Measurements from ENCODE around the gene NAPA.

The NAPA gene

DNA sequence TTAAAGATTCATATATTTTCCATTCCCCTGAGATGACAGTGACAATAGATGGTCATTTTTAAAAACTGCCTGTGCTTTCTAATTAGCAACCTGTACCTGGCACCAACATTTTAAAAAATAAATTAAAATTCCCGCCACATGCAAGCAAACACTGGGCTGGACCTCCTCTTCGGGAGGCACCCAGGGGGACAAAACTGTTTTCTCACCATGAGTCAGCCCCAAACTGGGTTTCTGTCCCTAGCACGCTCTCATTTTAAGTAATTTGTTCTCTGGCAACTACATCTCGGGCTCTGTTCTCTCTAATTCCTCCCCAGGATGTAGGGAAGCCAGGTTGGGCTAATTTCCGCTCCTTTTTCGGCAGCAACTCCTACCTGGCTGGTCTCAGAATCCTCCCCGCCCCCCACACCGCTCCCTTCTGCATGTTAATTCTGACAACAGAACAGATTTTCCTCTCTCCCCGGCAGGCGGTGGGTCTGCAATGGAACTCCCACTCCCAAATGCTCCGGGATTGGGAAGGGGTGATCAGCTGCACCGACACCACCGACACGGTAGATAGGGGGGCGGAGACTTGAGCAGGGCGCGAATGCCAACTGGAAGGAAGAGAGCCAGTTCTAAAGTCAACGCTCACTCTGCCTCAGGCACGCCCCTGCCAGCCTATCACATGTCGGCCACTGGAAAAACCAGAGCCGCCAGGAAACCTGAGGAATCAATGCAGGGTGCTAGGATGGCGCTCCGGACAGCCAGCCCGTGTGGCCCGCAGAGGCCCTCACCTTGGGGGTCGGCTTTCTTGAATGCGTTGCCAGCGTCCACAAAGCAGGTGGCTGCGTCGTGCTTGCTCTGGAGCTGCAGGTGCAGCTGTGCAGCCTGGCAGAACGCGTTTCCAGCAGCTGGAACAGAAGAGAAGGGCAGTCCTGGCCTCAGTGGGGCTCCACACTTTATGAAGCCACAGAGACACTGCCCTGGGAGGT lies 14.7 kb downstream of the NAPA start:
- DNase-seq (ENCODE audit: low spot score), result no peak

DNA sequence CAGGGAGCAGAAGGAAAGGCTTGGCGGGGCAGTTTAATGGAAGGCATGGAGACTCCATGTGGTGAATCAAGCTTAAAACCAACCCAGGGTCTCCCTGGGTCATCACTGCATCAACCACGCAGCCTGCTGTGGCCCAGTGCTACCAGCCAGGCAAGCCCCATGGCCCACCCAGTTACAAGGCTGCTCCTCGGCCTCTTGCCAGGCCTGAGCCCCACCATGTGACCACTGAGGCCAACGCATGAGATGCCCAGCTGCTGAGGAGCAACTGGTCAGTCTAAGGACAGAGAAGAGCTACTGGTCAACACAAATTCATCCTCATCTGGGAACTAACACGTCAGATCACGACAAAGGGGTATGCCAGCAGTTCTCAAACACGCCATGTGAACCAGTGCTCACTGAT lies 15.5 kb downstream of the NAPA start:
- no peak for DNase-seq (ENCODE audit: low spot score)

DNA sequence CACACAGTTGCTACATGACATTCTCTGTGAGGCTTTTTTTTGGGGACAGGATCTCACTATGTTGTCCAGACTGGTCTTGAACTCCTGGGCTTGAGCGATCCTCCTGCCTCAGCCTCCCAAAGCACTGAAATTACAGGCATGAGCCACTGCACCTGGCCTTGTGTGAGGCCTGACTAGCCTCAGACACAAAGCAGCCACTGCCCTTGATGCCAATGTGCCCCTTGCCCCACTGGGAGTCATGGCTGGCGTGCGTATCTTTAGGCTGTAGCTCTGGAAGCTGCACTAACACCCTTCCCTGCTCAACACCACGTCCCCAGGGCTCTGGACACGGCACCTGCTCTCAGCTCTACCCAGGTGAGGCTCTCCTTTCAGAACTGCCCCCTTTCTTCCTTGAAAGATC lies 16.3 kb downstream of the NAPA start:
- DNase-seq (ENCODE audit: low spot score), result no peak

DNA sequence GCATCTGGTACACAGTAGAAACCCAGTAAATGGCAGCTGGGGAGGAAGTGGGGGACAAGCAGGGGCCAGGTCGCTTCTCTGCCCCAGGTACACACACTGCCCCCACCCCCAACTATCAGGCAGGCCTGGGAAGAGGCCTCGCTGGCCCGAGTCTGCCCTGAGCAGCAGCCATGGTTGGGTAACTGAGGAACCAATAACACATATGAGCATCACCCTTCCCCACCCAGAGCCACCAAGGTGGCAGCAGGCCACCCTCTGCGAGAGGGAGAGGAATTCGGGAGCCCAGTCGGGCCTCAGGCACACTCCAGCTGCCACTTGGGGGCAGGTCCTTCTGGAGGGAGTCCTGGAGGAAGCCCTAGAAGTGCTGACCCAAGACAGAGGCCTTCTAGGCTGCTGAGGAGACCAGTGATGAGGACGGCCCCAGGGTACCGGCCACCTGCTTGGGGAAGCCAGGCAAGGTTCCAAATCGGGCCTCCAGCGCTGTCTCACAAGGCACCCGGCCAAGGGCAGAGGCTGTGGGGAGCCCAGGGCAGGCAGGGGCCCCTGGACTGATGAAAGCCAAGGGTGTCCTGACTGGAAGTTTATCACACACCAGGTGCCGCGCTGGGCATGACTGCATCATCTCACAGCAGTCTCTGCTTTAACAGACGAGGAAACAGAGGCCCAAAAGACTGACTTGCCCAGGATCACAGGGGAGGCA lies 16.9 kb downstream of the NAPA start:
- DNase-seq (ENCODE audit: low spot score), result no peak

DNA sequence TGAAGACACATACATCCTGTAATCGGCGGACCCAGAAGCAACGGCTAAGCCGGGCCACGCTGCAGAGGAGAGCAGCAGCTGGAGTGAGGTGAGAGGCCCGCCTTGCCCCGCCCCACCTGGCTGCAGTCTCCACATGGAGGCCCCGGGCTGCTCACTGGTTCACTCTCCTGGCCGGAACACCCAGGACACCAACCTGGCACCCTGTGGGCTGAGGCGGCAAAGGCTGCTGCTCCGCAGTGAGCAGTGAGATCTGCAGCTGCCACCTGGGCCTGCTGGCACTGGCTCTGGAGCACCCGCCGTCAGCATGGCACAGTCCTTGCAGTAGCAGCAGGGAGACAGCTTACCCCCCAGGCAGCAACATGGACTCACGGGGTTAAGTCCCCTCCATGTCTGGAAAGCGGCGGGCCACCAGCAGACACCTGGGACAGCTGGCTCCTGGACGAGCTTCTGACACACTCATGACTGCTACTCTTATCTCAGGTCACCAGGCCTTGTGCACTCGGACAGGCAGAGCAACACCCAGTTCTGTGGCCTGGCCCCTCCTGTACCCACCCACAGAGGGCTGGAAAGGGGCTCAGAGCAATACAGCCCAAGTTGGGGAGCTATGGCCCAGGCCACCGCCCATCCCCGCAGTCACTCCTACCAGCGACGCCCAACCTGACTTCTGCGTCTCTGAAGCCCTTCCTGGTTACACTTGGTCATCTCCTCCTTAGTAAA lies 17.7 kb downstream of the NAPA start:
- DNase-seq (ENCODE audit: low spot score), result no peak

DNA sequence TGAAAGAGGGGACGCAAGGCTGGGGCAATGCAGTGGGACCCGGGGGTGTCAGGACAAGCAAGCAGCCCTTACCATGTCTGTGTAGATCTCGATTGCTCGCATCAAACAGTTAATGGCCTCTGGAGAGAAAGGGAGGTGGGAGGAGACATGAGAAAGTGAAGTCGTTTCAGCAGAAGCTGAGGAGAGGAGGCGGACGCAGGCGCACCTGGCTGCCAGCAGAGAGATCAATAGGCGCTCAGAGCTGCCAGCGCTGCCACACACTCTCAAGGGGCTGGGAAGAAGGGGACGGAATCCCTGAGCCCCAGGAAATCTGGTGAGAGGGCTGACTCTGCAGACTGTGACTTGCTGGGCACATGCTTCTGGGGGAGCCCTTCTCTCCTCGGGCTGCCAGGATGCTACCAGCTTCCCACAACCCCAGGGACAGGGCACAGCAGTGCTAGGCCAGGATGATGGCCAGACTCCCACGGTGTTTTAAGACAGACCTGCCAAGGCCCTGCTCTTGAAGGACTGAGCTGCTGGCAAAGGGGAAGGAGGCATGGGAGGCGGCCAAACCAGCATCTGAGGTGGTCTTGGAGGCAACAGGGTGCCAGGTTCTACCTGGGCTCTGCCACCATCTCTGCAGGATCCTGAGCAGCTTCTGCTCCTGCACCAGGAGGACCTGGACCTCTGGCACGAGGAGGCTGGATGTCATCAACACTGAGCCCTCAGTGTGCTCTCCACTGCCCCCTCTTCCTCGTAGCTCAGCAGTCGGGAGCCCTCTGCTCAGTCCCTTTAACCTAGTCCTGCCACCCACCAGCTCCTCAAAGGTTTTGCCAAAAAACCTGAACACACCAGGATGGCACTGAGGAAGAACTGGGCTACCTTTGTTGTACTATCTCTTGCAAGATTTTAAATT lies 19.1 kb downstream of the NAPA start:
- DNase-seq (ENCODE audit: low spot score), result no peak

DNA sequence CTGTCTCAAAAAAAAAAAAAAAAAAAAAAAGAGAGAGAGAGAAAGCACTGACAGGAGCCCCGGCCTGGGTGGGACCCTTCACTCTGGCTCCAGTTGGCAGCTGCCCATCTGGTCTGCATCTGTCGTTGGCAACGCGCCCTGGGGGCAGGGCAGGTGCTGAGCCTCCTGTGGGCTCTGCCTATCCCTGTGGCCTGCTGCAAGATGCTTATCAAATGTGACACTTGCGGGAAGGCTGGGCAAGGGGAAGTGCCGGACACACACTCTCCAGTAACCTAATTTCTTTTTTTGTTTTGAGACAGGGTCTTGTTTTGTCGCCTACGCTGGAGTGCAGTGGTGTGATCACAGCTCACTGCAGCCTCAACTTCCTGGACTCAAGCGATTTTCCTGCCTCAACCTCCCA lies 20.1 kb downstream of the NAPA start:
- DNase-seq (ENCODE audit: low spot score), result no peak

DNA sequence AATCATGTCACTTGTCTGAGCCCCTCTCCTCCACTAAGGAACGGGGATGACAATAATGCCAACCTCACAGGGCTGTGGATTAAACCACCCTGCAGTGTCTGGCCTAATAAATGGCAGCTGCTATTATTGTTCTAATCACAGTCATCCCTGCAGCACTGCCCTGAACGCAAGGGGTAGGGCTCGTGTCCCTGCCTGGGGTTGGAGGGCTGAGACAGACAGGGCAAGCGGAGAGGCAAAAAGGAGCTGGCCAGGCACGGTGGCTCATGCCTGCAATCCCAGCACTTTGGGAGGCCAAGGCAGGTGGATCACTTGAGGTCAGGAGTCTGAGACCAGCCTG lies 20.7 kb downstream of the NAPA start:
- no peak for DNase-seq (ENCODE audit: low spot score)

DNA sequence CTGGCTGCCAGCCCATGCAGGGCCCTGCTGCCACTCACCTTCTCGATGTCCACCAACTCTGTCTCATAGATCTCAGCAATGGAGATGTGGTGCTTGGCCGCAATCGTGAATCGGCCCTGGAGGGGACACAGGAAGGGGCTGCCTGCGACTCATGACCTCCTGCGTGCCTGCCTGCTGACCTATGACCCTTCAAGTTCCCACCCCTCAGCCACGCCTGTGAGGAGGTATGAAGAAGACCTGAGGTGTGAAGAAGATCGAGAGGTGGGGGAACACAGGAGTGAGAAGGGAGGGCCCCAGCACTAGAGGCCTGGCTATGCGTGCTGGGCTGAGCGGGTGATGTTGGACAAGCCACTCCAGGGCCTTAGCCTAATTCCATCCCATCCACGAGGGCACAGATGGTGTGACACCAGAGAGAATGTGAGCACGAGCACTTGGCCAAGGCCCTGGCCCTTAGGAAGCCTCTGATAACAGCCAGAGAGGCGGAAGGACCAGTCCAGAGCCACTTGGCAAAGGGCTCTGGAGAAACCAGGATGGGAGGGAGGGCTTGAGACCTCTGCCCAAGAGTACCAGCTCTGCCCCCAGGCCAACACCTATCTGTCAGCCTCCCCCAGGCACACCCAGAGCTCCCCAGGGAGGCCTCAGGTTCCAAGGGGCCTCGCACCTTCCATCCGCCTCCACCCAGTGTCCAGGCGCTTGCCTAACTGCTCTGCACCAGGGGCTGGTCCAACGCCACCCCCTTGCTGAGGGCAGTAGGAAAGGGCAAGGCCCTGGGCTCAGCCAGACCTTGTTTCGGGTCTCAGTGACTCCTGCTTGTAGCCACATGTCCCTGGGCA lies 21.3 kb downstream of the NAPA start:
- no peak for DNase-seq (ENCODE audit: low spot score)

DNA sequence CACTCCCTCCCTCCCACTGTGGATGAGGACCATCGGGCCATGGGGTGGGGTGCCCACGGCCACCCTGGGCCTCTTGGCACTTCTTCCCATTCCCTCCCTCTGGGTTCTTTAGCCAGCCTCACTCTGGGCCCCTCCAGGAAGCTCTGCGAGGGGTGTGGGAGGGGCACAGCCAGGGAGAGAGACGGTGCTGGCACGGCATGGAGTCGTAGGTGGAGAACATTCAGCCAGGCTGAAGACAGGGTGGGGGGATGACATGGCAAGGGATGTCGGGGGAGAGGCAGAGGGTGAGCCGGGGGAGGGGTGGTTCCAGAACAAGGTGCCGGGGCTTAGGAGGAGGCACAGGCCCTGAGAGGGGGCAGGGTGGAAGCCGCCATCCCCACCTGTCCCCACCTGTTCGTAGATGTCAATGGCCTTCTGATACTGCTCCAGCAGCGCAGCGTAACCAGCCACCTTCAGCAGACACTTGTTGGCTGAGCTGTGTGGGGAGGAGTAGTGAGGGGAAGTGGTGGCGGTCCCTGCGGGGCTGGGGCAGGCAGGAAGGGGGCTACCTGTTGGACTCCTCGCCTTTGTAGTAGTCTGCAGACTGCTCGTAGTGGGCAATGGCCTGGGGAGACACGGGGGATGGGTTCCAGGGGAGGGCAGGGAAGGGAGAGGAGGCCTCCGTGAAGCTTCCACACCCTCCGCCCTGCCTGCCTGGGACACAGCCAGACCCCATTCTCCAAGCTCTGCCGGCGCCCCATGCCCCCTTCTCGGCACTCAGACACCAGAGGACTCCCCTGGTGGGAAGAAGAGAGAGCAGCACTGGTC lies 22.1 kb downstream of the NAPA start:
- DNase-seq (ENCODE audit: low spot score), result no peak

DNA sequence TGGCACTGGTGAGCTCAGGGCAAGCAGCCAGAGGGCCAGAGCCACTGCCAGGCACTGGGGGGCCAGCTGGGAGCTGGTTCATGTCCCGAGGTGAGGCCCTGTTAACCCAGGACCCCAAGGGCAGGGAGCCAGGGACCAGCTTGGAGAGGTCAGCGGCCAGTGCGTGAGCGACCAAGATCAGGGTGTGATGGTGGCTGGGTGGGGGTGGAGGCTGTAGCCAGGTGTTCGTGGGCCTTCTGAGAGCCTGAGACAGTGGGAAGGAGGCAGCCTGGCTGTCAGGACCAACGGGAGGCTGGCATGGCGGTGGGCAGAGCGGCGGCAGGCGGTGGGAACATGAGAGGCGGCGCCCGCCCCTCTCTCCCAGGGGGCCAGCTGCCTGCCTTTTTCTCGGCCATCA lies 22.7 kb downstream of the NAPA start:
- no peak for DNase-seq (ENCODE audit: low spot score)

DNA sequence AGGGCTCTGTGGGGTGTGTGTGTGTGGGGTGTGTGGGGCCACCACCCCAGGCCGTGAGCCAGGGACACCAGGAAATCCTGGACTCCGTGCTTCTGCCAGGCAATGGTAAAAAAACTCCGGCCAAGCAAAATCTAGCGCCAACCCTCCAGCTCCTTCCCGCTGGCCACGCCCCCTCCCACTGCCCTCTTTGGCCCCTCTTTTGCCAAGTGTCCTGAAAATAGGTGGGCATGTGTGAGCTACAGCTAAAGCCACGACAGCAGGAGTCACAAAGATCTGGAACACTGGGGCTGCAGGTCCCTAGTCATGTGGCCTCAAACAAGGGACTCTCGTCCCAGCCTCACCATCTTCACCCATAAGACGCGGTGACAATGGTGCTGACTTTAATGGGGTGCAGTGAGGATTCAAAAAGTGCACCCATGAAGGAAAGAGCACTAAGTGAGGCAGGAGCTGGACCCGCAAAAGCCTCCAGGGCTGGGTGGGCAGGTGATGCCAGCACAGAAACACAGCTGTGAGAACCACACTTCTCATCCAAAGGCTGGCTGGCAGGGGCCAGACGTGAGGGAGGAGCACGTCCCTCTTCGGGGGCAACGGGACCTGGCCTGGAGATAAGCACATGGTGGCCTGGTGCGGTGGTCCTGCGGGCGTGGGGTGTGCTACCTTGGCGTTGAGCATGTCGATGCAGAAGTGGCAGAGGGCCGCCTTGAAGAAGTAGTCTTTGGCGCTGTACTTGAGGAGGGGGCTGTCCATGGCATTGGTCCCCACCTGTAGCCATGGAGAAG lies 23.3 kb downstream of the NAPA start:
- no peak for DNase-seq (ENCODE audit: low spot score)

DNA sequence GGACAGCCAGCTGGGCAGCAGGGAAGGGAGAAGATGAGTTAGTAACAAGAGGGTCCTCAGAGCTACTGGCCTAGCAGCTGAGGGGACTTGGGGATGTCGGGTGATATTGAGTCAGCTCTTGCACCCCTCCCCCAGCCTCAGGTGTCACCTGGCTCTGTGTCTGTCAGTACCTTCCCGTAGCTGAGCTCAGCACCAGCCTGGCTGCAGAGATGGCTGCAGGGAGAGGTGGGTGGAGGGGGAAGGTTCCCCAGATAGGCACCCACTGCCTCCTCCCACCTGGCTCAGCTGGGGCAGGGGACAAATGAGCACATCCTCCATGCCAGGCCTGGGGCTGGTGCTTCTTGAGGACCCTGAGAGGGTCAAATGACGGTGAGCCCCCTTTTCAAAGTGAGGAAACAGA lies 24.0 kb downstream of the NAPA start:
- no peak for DNase-seq (ENCODE audit: low spot score)

DNA sequence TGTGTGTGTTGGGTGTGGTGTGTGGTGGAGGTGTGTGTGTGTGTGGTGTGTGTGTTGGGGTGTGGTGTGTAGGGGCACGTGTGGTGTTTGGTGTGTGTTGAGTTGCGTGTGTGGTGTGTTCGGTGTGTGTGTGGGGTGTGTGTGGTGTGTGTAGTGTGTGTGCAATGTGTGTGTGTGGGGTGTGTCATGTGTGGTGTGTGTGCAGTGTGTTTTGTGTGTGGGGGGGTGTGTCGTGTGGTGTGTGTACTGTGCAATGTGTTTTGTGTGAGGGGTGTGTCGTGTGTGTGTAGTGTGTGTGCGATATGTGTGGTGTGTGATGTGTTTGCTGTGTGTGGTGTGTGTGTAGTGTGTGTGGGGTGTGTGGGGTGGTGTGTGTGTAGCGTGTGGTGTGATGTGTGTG lies 24.8 kb downstream of the NAPA start:
- no peak for DNase-seq (ENCODE audit: low spot score)

DNA sequence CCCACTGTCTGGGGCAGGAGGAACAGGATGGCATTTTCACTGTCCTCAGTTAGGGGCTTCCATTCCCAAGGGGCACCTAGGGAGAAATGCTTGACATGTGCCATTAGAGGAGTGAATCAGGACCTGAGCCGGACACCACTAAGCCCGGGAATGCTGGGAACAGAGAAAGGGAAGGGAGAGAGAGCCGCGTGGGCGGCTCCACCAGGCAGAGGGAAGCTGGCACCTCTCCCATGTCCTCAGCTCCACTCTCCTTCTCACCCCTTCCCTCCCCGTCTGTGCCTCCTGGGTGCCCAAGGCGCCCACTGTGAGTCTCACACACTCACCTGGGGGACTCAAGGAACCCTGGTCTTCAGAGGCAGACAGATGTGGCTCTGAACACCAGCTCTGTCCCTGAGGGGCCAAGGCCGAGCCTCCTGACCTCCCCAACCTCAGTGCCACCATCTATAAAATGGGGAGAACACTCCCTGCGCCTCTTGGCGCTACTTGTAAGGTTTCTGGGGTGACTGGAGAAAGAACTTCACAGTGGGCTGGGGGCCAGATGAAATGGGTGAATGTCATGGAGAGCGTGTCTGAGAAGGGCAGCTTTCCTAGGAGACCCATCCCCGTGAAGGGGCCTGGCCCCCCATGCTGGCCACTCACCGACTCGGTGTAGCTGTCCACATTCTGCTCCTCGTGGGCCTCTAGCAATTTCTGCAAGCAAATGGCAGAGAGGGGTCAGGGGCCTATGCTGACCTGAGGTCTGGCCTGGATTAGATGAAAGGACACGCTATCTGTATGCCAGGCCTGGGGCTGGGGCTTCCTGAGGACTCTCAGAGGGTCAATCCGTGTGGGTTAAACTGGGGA lies 25.6 kb downstream of the NAPA start:
- DNase-seq (ENCODE audit: low spot score), result no peak

DNA sequence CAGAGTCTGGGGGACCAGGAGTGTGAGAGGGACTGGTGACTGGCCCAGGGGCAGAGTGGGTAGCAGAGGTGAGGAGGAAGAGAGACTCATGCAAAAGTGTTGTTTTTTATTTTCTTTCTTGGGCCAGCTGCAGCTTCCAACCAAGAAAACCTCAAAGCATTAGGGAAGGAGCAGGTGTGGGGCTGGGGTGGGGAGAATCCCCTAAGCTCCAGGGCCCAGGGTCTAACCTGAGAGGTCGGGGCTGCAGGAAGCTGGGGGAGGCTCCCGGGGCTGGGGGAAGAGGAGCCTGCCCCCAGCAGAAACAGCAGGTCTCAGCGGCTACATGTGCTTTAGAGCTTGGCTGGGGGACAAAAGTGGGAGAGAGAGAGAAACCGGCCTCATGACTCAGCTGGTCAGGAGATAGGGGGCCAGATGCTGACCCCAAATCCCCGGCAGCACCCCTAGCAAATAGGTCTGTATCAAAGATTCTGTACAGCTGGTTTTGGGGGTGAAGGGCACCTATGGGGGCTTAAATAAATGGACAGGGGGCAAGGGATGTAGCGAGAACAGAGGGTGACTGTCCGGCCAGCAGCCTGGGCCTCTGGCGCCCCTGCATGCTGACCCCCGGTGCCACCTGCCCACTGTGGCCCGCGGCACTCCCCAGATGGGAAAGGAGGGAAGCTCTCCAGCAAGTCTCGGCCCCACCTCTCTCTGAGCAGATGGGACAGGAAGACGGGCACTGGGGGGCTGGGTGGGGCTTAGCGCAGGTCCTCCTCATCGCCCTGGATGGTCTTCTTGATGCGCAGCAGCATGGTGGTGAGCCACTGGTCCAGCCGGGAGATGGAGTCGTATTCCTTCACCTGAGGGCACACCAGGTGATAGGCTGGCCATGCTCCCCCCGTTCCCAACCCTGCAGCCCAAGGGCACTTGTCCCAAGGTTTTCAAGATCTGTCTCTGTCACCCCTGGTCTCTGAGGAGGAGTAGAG lies 27.0 kb downstream of the NAPA start:
- DNase-seq (ENCODE audit: low spot score), result no peak

DNA sequence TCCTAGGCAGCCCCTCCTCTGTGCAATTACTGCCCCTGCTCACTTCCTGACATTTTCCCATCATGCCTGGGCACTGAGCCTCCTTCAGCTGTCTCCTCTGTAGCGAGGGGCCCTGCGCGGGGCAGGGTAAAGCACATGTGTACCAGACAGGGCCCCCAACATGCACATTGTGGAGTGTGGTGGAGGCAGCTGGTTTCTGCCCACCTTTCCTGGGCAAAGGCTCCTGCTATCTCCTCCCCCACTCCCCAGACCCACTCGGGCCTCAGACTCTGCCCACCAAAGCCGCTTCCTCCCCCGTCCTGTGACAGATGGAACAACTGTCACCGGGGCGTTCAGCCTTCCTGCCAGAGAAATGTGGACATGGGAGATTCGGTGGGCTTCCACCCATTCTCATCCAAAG lies 28.0 kb downstream of the NAPA start:
- DNase-seq (ENCODE audit: low spot score), result no peak
